HG02840 (cell line): ENCODE measurements around the gene RNASE8.

ENCODE experiments used
- ATAC-seq: cut with Tn5 transposase; IDR thresholded peaks from one replicate; pipeline ENCODE4 v1.9.1; 2021; ENCODE audit warnings: mild to moderate bottlenecking, moderate library complexity, moderate number of reproducible peaks; ENCODE audit not compliant: unreplicated experiment, low FRiP score

Gene RNASE8

GRCh38 chr14:21090194-21090939, 32.7 kb downstream of the RNASE8 start:
- ATAC-seq: no peak

DNA sequence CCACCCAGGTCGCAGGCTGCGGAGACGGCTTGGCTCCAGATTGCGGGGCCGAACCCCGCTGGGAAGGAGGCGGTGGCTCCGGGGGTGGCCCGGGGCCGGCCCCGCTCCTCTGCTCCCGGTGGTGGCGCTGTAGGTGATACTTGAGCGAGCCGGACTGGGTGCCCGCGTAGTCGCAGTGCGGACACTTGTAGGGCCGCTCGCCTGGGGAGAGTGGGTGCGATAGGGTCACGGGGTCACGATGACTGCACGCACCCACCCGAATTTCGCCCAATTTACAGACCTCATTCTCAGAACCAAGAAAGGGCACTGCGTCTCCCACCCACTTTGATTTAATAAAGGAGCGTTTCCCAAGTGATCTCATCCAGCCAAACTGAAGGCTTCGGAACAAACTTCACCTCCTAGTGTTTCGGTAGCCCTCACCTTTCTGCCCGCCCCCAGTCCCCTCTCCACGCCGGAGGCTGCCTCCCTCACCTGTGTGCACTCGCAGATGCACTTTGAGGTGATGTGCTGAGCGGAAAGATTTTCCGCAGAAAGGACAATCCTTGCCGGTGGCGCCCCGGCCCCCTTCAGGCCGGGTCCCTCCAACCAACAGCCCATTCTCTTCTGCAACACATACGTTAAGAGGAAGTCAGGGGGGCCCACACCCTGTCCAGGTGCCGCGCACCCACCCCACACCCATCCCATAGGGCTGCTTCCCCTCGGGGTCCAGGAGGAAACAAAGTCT, 33.5 kb downstream of the RNASE8 start:
- no peak for ATAC-seq

DNA sequence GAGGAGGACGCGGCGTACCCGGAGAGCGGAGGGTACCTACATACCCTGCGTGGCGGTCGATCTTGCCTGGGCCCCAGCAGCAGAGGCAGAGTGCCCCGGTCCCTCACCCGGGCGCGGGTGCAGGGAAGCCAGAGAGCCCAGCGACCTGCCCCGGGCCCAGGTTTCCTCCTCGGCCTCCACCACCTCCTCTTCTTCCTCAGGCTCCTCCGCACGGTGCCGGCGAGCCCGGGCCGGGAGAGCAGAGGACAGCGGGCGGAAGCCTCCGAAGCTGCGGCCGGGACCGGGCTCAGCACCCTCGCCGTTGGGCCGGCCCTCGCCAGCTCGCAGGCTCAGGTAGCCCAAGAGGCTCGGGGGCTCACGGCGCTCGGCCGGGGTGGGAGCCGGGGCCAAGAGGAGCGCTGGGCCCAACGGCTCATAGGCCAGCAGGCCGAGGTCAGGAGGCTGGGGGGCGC, 34.2 kb downstream of the RNASE8 start:
- no peak for ATAC-seq

DNA sequence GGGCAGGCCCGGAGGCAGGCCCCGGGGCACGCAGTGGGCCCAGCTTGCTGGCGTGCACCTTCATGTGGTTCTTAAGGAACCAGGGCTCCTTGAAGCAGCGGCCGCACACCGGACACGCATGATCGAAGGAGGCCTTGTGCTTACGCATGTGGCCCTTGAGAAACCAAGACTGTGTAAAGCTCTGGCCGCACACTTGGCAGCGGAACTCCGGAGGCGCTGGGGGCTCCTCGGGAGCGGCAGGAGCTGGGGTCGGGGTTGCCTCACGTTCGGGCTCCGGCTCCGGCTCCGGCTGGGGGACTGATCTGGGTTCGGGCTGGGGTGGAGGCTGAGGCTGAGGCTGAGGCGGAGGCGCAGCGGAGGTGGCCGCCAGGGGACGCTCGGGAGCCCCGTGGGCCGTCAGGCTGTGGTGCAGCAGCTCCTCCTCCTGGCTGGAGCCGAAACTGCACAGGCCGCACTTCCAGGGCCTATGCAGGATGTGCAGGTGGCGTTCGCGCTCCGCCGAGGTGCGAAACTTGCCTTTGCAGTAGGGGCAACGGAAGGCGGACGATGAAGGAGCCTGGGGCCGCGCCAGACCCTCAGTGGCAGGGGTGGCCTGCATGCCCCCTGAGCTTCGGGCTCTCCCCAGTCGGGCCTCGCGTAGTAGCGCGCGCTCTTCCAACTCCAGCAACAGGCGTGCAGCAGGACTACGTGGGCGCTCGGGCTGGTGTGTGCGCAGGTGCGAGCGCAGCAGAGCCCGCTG, 34.8 kb downstream of the RNASE8 start:
- no peak for ATAC-seq

- ATAC-seq: no peak
These were observed 35.4 kb downstream of the RNASE8 start for GRCh38 chr14:21093018-21093417.

GRCh38 chr14:21093769-21094681, 36.4 kb downstream of the RNASE8 start:
- no peak for ATAC-seq

GRCh38 chr14:21095430-21096205, 38.0 kb downstream of the RNASE8 start:
- no peak for ATAC-seq

DNA sequence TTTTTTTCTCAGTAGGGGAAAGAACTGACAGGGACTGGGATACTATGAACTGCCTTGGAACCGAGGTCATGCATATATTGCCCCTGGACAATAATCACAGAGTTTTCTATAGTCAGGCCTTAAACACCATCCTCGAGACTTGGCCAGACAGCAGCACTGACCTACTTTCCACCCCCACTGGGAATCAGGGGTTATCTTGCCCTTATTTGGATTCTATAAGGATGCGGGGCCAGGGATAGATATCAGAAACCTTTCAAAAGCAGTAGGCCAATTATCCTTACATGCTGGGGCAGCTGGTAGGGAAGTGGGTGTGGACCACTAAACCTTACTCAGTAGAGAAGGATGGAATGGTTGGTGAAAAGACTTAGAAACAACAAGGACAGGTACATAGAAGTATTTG, 38.8 kb downstream of the RNASE8 start:
- no peak for ATAC-seq

DNA sequence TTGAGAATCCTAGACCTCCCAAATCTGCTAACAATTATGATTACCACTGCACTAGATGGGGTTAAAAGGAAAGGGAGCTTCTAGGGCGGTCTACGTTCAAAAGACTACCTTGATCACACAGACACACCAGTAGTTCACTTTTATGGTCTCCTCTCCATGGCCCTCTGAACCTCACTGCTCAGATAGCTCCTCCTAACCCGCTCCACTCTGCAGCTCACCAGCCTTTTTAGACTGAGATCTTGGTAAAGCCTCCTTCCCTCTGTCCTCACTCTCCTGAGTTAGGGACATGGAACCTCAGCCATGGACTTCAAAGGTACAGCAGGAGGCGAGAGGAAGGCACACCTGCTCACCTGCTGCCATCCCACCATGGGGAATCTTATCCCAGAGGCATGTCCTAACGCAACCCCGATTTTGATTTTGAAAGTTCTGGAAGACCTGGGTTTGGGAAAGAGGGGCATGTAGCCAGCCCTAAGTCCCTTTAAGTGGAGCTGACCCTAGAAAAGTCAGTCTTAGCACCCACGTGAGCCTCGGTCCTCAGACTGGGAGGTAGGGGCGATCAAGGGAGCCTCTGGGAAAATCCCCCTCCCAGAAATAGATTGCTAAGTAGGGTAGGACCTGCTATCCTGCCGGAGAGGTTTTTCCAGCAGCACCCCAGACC, 39.5 kb downstream of the RNASE8 start:
- no peak for ATAC-seq

- no peak for ATAC-seq
These were observed 40.0 kb downstream of the RNASE8 start for GRCh38 chr14:21097636-21098075.

- no peak for ATAC-seq
These were observed 40.7 kb downstream of the RNASE8 start, which contains the start of gene ZNF219 for GRCh38 chr14:21098076-21098891. Gene ZNF219, minus strand, starts transcription at chr14:21098655. Its CDS starts 5,064 bp downstream, at chr14:21093591.

DNA sequence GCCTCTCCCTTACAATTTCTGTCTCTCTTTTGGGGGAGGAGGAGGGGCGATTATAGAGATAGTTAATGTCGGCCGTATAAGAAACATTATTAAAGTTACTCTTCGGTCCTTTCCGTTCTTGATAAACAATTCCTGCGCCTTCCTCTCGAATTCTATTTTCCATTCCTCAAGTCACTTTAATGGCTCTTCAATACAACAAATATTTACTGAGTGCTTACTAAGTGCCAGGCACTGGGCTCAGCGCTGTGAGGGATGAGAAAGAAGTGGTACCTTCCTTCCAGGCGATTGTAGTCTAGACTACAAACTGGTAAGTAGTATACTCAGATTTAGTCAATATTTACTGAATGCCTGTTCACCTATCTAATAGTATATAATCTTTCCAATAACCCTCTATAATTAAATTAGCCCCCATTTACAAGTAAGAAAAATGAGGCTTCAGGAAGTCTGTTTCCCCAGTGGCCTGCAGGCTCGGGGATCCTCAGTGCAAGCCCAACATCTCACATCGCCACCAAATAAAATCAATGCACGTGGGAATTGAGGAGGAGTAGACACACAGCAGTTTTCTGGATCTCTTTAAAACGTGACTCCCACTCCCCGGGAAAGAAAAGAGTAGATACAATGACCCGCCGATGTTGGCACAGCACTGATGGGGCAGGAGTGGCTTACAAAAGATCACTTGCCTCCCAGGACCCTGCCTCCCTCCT, 41.4 kb downstream of the RNASE8 start:
- no peak for ATAC-seq

GRCh38 chr14:21099596-21099985, 42.0 kb downstream of the RNASE8 start:
- ATAC-seq: no peak

DNA sequence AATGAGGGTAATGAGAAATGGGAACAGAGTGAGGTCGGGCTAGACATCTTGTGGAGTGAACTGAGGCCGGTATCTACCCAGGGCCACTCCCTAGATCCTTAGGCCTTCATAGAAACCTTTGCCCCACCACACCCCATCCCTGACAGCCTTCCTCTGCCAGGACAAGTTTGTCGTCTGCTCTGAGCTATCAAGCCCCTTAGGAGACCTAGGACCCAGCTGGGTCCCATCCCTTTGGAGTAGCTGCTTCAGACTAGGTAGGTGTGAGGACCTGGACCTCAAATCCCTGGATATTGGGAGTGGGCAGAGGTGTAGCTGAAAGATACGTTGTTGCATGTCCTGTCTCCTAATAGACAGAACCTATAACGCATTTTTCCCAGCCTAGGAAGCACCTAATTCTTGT, 43.3 kb downstream of the RNASE8 start, which contains the start of gene TMEM253:
Gene TMEM253 (plus strand): TSS at position 136 of the 400 bp plus-strand sequence. CDS start 278 bp downstream, outside the sequence.
- no peak for ATAC-seq

DNA sequence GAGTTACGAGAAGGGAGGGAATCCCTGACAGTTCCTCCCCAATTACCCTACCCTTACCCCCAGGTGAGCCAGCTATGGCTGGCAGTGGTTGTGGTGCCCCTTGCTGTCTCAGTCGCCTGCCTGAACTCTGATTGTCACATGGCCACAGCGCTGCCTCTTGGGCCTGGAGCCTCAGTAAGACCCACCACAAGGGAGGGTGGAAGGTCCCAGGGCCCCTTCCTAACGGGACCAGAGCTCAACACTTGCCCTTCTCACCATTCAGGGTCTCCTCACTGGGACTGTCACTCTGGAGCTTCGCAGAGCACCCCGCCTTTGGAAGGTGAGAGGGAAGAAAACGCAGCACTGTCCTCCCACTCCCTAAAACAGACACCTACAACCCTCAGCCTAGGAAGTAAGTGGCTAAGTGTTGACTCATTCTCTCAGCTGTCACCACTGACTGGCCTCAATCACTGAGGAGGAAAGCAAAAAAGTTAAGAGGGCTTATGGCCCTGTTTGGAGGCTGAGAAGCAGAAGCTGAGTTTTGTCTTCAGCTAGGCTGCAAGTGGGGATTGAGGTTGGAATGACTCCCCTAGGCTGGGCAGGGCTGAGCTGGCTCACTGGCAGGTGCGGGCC, 44.3 kb downstream of the RNASE8 start:
- no peak for ATAC-seq

DNA sequence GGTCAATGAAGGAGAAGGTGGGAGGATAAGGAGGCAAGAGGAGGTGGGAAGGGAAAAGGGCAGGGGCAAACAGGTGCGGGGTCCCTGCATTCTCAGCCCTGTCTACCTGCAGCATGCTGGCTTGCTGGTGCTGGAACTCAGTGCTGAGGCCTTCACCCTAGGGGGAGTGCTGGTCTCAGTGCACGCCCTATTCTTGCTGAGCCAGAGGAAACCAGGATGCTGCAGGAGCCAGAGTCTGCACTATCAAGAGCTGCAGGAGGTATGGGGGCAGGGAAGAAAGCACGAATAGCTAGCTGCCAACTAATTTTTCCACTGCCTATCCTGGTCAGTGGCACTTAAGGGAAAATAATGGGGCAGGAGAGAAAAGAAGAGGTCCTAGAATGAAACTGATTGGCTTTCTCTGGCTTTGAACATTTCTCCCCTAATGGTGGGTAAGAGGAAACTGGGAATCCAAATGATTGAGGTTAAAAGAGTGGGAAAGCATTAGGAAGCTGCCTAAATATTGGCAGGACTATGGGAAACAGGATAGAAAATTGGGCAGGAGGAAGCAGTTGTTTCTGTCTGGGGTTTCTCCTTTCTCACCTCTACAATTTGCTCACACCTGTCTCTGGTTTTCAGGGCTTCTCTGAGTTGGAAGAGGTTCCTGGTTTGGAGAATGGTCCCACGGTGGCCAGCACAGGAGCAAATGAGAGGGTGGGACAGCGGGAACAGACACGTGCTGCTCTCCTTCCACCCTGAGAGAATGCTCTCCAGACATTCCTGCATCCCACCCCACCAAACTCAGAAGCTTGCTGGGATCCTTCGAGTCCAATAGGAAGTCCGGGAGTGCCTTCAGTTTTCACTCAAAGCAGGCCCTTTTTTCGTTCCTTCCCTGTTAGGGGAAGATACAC, 45.1 kb downstream of the RNASE8 start:
- no peak for ATAC-seq
